Measurements from ENCODE around the gene RABGAP1L. TPM values are rescaled to one million over a fixed set of nuclear protein-coding genes. Genes with fewer than 3 reads are reported as not detected.
"Not testable (repeated sequence)": the region's sequence is repeated elsewhere in the genome, so short reads cannot be mapped to it uniquely, and the experiment has no call there.

The RABGAP1L gene
- total RNA-seq, 1 donor from 2014 or later: 54.4 TPM

DNA sequence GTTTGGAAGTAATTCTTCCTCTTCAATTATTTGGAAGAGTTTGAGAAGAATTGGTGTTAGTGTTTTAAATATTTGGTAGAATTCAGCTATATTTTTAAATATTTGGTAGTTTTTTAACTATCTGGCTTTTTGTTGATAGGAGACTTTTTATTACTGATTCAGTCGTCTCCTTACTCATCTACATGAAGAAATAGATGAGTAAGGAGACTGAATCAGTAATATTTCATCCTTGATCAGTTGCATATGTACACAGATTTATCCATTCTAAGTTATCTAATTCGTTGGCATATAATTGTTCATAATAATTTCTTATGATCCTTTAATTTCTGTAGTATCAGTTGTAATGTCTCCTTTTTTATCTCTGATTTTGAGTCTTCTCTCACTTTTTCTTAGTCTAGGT lies 512.5 kb downstream of the RABGAP1L start:
- no peak for DNase-seq

DNA sequence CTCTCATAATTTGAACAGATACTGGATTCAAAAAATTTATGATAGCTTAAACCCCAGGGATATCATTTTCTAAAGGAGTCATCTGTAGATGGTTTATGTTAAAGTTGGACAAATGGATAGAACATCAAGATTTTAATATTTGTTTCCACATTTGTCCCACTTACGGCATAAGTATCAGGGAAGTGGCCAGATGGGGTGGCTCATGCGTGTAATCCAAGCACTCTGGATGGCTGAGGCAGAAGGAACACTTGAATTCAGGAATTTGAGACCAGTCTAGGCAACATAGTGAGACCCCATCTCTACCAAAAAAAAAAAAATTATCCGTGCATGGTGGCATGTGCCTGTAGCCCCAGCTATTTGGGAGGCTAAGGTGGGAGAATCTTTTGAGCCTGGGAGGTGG lies 517.5 kb downstream of the RABGAP1L start:
- no peak for DNase-seq

DNA sequence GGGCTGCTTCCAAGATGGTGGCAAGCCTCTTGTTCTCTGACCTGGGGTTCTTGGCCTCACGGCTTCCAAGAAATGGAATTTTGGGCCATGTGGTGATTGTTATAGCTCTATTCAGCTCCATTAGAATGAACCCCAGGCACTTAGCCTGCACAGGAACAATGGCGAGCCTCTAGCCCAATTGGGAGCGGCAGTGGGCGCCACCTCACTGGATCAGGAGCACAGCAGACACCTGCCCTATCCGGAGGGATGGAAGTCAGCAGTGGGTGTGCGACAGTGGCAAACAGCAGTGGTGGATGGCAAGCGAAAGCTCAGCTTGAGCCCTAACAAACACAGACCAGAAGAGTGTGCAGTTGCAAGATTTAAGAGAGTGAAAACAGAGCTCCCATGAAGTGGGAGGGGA lies 519.3 kb downstream of the RABGAP1L start:
- no peak for DNase-seq

DNA sequence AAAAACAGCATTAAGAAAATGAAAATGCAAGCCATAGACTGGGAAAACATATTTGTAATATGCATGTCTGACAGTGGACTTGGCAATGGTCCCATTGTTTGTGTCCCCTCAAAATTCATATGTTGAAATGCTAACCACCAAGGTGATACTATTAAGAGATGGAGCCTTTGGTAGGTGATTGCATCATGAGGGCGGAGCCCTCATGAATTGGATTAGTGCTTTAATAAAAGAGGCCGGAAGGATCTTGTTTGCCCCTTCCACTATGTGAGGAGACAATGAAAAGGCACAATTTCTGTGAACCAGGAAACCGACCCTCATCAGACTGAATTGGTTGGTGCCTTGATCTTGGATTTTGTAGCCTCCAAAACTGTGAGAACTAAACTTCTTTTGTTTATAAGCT lies 520.8 kb downstream of the RABGAP1L start:
- DNase-seq: no peak

DNA sequence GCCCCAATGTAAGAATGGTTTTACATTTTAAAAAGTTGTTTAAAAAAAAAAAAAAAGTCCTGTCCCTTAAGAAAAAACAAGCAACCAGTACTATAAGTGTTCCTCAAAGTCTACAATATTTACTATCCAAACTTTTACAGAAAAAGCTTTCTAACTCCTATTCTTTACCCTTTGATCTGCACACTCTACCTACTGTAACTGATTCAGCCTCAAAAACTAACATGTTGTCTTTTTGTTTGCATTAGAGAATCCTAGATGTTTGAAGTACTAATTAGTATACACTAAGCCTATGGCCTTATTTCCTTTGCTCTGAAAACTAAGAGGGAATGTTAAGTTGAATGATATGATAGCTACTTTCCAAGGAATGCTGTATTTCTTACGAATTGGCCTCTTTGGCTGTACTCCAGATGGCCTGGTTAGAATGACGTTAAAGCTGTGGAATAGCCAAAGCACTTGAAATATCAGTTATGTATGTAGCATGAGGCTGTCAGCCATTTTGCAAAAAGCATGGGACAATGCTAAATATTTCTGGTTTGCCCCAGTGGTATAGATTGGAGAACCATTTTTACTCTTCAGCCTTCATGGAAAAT lies 523.2 kb downstream of the RABGAP1L start:
- no peak for DNase-seq

DNA sequence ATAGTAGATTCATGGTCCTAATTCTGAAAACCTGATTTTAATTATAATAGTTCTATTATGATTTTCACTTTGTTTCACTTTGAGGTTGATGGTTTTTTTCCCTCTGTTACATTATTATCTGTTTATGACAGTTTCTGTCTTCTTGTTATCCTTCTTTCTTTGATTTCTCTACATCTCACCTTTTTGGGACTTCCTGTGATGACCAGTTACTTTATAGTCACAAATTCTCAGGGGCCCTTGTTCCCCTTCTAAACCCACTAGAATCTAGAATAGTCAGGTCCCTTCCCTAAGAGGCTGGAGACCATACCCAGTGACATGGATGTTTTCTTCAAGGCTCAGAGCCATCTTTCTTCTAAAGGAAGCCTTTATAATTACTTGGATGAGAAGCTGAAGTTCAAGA lies 526.9 kb downstream of the RABGAP1L start:
- DNase-seq: no peak

DNA sequence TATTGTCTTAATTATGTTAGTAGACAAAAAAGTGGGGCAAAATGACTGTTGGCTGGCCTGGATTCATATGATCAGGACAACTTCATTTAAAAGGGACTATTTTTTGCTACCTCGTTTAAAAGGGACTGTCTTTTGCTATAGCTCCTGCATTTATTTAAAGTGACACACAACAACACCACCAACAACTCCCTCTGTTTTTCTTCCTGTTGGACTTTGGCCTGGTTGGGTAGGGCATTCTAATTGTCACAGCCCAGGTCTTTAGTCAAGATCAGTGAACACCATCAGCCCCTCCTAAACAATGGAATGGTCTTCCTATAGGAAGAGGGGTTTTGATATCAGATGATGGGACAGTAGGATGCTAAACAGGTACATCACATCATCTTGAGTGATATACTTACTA lies 530.2 kb downstream of the RABGAP1L start:
- no peak for DNase-seq

DNA sequence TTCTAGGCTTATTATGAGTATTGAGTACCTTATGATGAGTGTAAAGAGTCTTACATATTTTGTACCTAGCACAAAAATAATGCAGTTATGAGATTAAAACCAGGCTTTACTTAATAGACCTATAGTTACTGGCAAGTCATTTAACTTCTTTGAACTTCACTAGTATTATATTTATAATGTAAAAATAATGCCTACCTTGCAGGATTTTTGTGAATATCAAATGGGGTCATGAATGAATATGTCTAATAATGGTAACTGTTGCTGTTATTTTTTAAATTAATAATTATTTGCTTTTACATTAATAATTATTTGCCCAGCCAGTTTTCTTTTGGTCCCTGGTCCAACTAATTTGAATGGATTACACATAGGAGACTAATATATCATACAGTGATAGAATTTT lies 530.9 kb downstream of the RABGAP1L start:
- no peak for DNase-seq

DNA sequence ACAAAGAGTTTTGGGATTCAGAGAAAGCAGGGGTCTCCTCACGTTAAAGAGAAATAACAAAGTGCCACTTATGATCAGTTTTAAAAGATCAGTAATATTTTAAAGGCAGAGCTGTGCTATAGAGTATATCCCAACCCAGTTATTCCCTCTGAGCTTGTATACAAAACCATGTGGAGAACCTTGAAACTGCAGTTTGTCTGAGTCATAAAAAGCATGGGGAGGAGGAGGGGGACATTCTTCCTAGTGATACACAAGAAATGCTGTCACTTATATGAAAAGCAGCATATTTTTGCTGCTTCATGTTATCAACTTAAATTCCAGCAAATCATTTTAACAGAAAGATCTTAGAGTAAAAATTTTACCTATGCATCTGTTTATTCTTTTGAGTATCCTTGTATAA lies 533.0 kb downstream of the RABGAP1L start:
- no peak for DNase-seq

DNA sequence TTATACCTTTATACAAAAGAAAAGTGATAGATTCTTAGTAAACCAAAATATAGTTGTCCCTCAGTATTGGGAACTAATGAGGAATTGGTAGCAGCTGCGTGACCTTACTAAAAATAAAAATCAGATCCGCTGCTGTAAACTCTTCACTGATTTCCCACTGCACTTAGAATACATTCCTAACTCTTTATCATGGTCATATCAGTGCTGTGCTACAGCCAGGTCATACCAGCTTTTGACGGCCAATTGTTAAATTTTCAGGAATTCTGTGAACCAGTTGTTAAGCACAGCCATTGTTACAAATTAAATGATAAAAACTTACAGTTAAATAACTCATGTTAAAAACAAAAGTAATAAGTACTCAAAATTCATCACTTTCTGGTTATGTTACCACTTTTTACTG lies 533.8 kb downstream of the RABGAP1L start:
- DNase-seq: no peak

DNA sequence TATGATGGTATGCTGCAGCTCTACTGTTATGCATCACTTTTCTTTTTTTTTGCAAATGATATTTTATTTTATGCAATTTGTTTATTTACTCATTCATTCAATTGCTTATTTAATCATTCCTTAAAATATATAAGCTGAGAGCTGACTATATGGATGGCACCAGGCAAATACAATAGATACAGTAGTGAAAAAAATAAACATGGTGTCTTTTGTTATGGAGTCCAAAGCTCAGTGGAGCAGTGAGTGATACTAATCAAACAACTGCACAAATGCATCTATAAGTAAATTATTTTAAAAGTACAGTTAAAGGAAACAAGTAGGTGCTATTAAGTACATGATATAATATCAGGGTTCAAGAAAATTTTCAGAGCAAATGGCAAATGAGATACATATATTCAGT lies 534.2 kb downstream of the RABGAP1L start:
- DNase-seq: not testable (repeated sequence)

DNA sequence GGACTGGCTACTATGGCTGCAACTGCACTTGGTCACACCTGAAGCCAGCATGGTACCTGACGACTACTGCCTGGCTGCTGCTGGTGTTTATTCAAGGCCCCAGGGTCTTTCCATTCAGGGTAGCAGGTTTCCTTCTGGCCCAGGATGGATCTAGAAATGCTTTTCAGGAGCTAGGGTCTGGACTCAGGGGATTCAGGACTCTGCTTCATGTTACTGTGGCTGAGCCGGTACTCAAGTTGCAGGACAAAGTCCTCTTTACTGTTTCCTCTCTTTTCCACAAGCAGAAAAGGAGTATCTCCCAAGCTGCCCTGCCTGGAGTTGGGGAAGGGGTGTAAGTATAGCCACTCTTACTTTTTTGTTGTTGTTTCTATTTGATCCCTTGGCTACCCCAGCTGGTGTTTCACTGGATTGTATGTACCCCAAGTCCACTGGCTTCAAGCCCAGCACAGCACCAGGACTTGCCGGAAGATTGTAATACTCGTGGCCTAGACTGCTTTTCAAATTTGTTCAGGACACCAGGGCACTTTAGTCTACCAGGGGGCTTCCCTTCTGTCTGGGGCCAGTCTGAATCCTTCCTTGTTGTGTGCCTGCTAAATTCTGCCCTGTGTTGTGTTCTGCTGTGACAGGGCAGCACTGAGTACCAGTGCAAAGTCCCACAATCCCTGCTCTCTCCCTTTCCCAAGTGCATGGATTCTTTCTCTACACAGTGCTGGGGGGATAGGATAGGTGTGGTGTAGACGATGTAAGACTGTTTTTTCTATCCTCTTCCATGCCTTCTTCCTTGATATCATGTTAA lies 536.9 kb downstream of the RABGAP1L start:
- no peak for DNase-seq

DNA sequence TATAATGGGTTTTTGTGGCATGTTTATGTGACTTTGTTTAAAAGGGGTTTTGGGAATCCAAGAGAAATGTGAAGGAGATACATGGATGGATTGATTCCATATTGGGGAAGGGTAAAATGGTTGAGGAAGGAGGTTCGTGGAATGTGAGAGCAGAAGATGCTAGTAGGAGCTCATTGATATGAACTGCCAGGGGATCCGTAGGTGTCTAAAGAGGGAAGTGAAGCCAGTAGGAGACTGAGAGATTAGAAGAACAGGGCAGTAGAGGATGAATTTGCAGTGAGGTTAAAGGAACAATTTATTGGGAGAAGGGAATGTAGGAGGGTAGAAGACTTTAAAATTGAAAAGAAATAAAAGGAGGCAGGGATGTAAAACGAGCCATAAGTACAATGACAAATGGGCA lies 541.0 kb downstream of the RABGAP1L start:
- DNase-seq: no peak

DNA sequence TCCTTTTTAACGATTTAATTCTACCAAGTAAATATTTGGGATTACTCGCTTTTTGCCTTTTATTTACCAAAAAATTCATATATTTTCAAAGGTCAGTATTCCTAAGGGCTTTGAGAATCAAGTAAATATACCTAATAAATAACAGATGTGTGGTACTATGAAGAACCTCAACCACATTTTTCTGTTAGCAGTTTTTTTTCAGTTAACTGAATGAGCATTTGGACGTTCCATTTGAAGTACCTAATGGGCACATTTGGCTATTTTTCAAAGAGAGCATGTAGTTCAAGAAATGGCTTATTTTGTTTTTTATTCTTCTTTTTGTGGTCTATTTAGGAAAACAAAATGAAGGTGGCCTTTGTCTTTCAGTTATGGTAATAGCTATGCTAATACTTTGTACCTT lies 541.5 kb downstream of the RABGAP1L start:
- DNase-seq: no peak

DNA sequence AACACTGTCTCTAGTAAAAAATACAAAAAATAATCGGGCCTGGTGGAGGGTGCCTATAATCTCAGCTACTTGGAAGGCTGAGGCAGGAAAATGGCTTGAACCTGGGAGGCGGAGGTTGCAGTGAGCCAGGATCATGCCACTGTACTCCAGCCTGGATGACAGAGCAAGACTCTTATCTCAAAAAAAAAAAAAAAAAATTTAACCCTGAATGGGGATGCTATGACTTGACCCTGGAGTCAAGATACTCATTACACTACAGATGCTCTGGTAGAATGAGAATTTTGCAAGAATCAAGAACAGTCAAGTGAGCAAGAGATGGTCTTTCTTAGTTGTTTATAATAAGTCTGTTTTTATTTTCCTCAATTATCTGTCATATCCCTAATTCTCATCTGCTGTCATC lies 542.2 kb downstream of the RABGAP1L start:
- no peak for DNase-seq

DNA sequence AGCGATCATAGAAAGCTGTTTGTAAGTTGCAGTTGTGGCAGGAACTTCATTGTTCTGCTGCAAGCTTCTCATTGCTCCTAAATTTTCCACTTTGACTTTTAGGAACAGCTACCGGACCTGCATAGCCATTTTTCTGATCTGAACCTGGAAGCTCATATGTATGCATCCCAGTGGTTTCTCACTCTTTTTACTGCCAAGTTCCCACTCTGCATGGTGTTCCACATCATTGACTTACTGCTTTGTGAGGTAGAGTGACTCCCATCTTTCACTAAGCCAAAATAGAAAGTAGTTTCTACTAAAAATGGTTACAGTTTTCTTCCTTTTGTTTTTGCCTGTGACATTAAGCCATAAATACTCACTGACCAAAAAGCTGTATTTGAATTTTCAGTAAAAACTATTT lies 542.7 kb downstream of the RABGAP1L start:
- DNase-seq: no peak

DNA sequence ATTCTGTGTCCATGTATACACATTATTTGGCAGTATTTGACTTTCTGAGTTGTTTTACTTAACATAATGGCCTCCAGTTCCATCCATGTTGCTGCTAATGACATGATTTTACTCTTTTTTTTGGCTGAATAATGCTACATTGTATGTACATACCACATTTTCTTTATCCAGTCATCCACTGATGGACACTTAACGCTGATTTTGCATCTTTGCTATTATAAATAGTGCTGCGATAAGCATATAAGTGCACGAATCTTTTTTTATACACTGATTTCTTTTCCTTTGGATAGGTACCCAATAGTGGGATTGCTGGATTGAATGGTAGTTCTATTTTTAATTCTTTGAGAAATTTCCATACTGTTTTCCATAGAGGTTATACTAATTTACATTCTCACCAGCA lies 544.0 kb downstream of the RABGAP1L start:
- DNase-seq: no peak

DNA sequence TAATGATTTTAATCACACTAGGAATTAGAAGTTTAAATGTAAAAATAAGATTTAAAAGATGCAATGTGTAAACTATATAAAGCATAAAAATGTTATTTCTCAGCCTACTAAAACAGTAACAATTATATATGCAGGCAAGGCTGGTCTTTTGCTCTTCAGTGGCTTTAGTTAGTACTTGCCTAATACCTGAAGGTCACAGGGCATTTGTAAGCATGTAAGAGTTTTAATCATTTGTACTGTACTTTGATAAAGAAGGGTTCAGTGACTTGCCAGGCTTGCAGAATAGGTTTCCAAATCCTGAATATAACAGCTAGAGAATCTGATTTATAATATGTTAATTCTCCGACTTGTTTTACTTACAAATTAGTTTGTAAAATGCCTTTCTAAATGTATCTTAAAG lies 545.0 kb downstream of the RABGAP1L start:
- no peak for DNase-seq

DNA sequence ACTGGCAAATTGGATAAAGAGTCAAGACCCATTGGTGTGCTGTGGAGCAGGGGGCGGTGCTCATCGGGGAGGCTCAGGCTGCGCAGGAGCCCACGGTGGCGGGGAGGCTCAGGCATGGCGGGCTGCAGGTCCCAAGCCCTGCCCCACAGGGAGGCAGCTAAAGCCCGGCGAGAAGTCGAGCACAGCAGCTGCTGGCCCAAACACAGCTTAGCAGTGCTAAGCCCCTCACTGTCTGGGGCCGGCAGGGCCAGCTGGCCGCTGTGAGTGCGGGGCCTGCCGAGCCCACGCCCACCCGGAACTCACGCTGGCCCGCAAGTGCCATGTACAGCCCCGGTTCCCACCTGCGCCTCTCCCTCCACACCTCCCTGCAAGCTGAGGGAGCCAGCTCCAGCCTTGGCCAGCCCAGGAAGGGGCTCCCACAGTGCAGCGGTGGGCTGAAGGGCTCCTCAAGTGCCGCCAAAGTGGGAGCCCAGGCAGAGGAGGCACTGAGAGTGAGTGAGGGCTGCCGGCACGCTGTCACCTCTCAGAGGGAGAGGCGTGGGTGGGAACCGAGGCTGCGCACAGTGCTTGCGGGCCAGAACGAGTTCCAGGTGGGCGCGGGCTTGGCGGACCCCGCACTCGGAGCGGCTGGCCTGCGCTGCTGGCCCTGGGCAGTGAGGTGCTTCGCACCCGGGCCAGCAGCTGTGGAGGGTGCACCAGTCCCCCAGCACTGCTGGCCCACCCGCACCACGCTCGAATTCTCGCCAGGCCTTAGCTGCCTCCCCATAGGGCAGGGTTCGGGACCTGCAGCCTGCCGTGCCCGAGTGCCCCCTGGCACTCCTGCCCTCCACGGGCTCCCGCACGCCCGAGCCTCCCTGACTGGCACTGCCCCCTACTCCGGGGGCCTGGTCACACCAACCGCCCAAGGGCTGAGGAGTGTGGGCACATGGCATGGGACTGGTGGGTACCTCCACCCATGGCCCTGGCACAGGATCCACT lies 551.8 kb downstream of the RABGAP1L start:
- DNase-seq: no peak

DNA sequence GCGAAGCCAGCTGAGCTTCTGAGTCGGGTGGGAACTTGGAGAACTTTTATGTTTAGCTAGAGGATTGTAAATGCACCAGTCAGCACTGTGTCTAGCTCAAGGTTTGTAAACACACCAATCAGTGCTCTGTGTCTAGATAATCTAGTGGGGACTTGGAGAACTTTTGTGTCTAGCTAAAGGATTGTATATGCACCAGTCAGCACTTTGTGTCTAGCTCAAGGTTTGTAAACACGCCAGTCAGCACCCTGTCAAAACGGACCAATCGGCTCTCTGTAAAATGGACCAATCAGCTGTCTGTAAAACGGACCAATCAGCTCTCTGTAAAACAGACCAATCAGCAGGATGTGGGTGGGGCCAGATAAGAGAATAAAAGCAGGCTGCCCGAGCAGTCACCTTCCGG lies 552.5 kb downstream of the RABGAP1L start:
- DNase-seq: not testable (repeated sequence)

DNA sequence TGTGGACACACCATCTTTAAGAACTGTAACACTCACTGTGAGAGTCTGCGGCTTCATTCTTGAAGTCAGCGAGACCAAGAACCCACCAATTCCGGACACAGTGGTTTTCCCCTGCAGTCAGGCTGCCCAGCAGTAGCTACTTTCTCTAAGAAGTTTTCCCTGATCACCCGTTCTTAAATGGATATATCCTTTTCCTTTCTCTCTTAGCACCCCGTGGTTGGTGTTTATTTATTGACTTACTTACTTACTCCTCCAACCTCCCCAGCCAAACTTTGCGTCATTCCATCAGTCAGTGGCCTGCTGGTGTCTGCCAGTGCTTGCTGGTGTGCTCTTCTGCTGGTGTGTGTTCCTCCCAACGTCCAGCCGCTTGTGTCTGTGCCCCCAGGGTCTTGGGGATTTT lies 553.2 kb downstream of the RABGAP1L start:
- DNase-seq: no peak

DNA sequence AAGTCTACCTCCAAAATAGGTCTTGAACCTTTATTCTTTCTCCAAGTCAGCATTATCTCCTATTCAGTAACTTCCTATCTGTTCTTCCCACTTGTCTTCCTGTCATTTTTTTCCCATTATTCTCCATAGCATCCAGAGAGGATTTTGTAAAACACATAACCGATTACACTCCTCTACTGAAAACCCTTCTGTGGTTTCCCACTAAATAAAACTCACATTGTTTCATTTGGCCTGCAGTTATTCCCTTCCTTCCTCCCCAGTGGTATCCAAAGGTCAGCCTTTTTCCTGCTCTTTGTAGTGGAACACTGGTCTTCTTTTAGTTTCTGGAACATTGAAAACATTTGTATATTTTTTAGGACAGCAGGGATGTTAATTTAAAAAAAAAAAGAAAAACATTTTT lies 554.5 kb downstream of the RABGAP1L start:
- DNase-seq: no peak

DNA sequence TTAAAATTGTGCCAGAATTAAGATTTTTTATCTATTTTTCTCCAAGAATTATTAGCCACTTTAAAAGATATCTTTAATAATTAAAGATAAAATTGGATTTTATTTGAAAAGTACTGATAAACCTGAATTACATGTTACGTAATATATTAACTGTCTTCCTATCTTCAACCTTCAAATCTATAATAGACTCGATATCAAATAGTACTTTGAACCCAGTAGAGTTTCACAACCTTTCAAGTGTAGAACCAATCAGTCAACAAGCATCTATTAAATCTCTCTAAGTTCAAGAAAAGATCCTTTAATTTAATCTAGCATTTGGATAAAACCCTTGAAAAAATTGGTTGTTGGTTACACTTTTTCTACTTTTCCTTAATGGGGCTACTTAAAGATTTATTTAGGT lies 559.9 kb downstream of the RABGAP1L start:
- DNase-seq: no peak

Measured in skin of body (tissue), 2 donors.